HG03378 (cell line): ENCODE data around the gene EFNB3.

Source experiments
- ATAC-seq: cut with Tn5 transposase; IDR thresholded peaks from one replicate; pipeline ENCODE4 v1.9.1; 2021; ENCODE audit warnings: mild to moderate bottlenecking, moderate library complexity; ENCODE audit not compliant: unreplicated experiment

The EFNB3 gene

GRCh38 chr17:7716901-7717755, 12.1 kb downstream of the EFNB3 start, which contains the start of gene DNAH2:
TSS of gene DNAH2 (plus strand) at chr17:7717744. CDS start at chr17:7719735, 1,991 bp downstream.
- no peak for ATAC-seq

- ATAC-seq = no peak
These were observed 12.9 kb downstream of the EFNB3 start for GRCh38 chr17:7717756-7718350.

- ATAC-seq = no peak
These were observed 14.7 kb downstream of the EFNB3 start for GRCh38 chr17:7719661-7720060.

GRCh38 chr17:7720125-7720524, 15.1 kb downstream of the EFNB3 start:
- no peak for ATAC-seq

- no peak for ATAC-seq
These were observed 16.6 kb downstream of the EFNB3 start for GRCh38 chr17:7721612-7722011.

GRCh38 chr17:7727886-7728285, 22.9 kb downstream of the EFNB3 start:
- ATAC-seq = no peak

- ATAC-seq = no peak
These were observed 24.8 kb downstream of the EFNB3 start for GRCh38 chr17:7729816-7730215.

GRCh38 chr17:7732981-7733539, 28.1 kb downstream of the EFNB3 start:
- ATAC-seq = no peak

GRCh38 chr17:7737601-7738000, 32.6 kb downstream of the EFNB3 start:
- ATAC-seq = no peak

- no peak for ATAC-seq
These were observed 34.7 kb downstream of the EFNB3 start for GRCh38 chr17:7739746-7740145.

GRCh38 chr17:7740481-7741001, 35.5 kb downstream of the EFNB3 start:
- ATAC-seq = no peak

GRCh38 chr17:7742729-7743128, 37.7 kb downstream of the EFNB3 start:
- no peak for ATAC-seq

- no peak for ATAC-seq
These were observed 39.4 kb downstream of the EFNB3 start for GRCh38 chr17:7744416-7744815.

GRCh38 chr17:7745748-7746470, 40.9 kb downstream of the EFNB3 start:
- no peak for ATAC-seq

- ATAC-seq = no peak
These were observed 42.7 kb downstream of the EFNB3 start for GRCh38 chr17:7747635-7748071.

GRCh38 chr17:7748076-7748775, 43.2 kb downstream of the EFNB3 start:
- ATAC-seq = no peak

GRCh38 chr17:7750321-7750821, 45.4 kb downstream of the EFNB3 start:
- ATAC-seq = no peak

- ATAC-seq = no peak
These were observed 49.7 kb downstream of the EFNB3 start for GRCh38 chr17:7754656-7755055.

- no peak for ATAC-seq
These were observed 50.3 kb downstream of the EFNB3 start for GRCh38 chr17:7755095-7755890.
